Breast epithelium (tissue), 4 donors: Measurements from ENCODE around the gene PYGB. TPM values are rescaled to one million over a fixed set of nuclear protein-coding genes. Genes with fewer than 3 reads are reported as not detected.

ENCODE experiments used
- DNase-seq, 2 donors: peaks; one replicate each; pipeline ENCODE4 v3.0.0-alpha.2; 2019; ENCODE audit warnings: low spot score in 2 of 2
- H3K27ac ChIP-seq, 2 donors: fragments of 200-600 bp; sonication (generic) in 1 of 2; one replicate each; pipeline ENCODE4 v1.5.1; 2016 to 2019; ENCODE audit warnings: mild to moderate bottlenecking in 1 of 2
- H3K27me3 ChIP-seq, 2 donors: fragments of 200-600 bp; sonication (generic) in 1 of 2; one replicate each; pipeline versions ENCODE4 v1.5.1 to v1.6.0; 2017 to 2019; ENCODE audit warnings: control low read depth in 1 of 2, mild to moderate bottlenecking in 1 of 2
- H3K36me3 ChIP-seq: fragments of 200-600 bp; one replicate; pipeline ENCODE4 v1.5.1; 2019
- H3K4me1 ChIP-seq, 2 donors: fragments of 200-600 bp; sonication (generic); one replicate each; pipeline ENCODE4 v1.5.1; 2016 to 2019; ENCODE audit warnings: control low read depth in 1 of 2
- H3K4me3 ChIP-seq, 3 donors: fragments of 200-600 bp; sonication (generic); 1 replicate in 2 of 3; 2 replicates in 1 of 3; pipeline ENCODE4 v1.5.1; 2016 to 2019; ENCODE audit warnings: mild to moderate bottlenecking in 3 of 3, moderate library complexity in 2 of 3
- H3K9me3 ChIP-seq, 2 donors: fragments of 200-600 bp; sonication (generic) in 1 of 2; one replicate each; pipeline ENCODE4 v1.5.1; 2016 to 2019; ENCODE audit warnings: control low read depth in 1 of 2
- CTCF ChIP-seq, 3 donors: fragments of 450-650 bp; IDR thresholded peaks; one replicate each; pipeline ENCODE4 v1.5.1; 2016 to 2017; ENCODE audit warnings: antibody characterized with exemption in 3 of 3, mild to moderate bottlenecking in 3 of 3, moderate library complexity in 3 of 3
- POLR2A ChIP-seq: fragments of 450-650 bp; IDR thresholded peaks from one replicate; pipeline ENCODE4 v1.6.1; 2016; ENCODE audit warnings: antibody characterized with exemption, mild to moderate bottlenecking, moderate library complexity
- POLR2AphosphoS5 ChIP-seq, 3 donors: sonication (generic); formaldehyde crosslinking; IDR thresholded peaks; one replicate each; pipeline ENCODE4 v1.6.1; 2017; ENCODE audit warnings: antibody characterized with exemption in 3 of 3
- intact Hi-C: fragments of 100-400 bp; cut with DNase I; formaldehyde crosslinking; loops from one replicate; pipeline ENCODE4 v1.15.1; 2023; ENCODE audit warnings: low total_unique reads
- total RNA-seq, 3 donors: library from RNA; depleted of rRNA; stranded (reverse); fragments of >200 nt; gene quantifications; one replicate each; pipeline ENCODE4 v1.1.0, GENCODE V29; 2016

PYGB gene
- total RNA-seq, 3 donors from 2014 or later: 95.7 to 128 (median 121) TPM

- H3K4me3 ChIP-seq: no peak overlapping the region
- no peaks in the 10 kb centered on the region for H3K9me3 ChIP-seq
- intact Hi-C loops: no loop called here
- H3K27ac ChIP-seq: no peak overlapping the region
- H3K36me3 ChIP-seq: no peaks in the 10 kb centered on the region
- no peak for TF ChIP-seq POLR2AphosphoS5 (IDR thresholded peaks at IDR 0.05)
- TF ChIP-seq CTCF (IDR thresholded peaks at IDR 0.05): no peak
- no peak for TF ChIP-seq POLR2A
- peaks cover 4 to 8% of the 10 kb centered on the region in 2 donors for H3K4me1 ChIP-seq
- H3K27me3 ChIP-seq: no peaks in the 10 kb centered on the region
- DNase-seq: no peak
These were observed 5.7 kb upstream of the PYGB start for GRCh38 chr20:25242231-25242630.

GRCh38 chr20:25243416-25243979 lies 4.4 kb upstream of the PYGB start:
- H3K9me3 ChIP-seq: no peaks in the 10 kb centered on the region
- intact Hi-C loops: no loop called here

GRCh38 chr20:25244976-25245375 lies 2.9 kb upstream of the PYGB start:
- no peak for DNase-seq
- TF ChIP-seq POLR2A: no peak
- H3K27ac ChIP-seq: no peak overlapping the region
- no peak overlapping the region for H3K4me3 ChIP-seq
- intact Hi-C loops: no loop called here
- no peaks in the 10 kb centered on the region for H3K9me3 ChIP-seq
- no peaks in the 10 kb centered on the region for H3K36me3 ChIP-seq
- no peaks in the 10 kb centered on the region for H3K4me1 ChIP-seq
- H3K27me3 ChIP-seq: no peaks in the 10 kb centered on the region

More at GRCh38 chr20:25243416-25243979, 4.4 kb upstream of the PYGB start:
- no peak for TF ChIP-seq CTCF (IDR thresholded peaks at IDR 0.05)
- no peak for TF ChIP-seq POLR2AphosphoS5 (IDR thresholded peaks at IDR 0.05)
- TF ChIP-seq POLR2A: no peak
- no peak overlapping the region for H3K27ac ChIP-seq
- no peaks in the 10 kb centered on the region for H3K36me3 ChIP-seq
- no peak for DNase-seq
- no peaks in the 10 kb centered on the region for H3K27me3 ChIP-seq
- no peak overlapping the region for H3K4me3 ChIP-seq
- H3K4me1 ChIP-seq: peaks cover 0 to under 1% of the 10 kb centered on the region in 2 donors

GRCh38 chr20:25245461-25245860 lies 2.4 kb upstream of the PYGB start:
- intact Hi-C loops: no loop called here
- TF ChIP-seq POLR2A (no peak), CTCF (IDR thresholded peaks at IDR 0.05) (no peak), POLR2AphosphoS5 (IDR thresholded peaks at IDR 0.05) (no peak)

GRCh38 chr20:25246182-25246999 lies 1.5 kb upstream of the PYGB start:
- no peak for TF ChIP-seq POLR2A
- TF ChIP-seq CTCF (IDR thresholded peaks at IDR 0.05): no peak
- TF ChIP-seq POLR2AphosphoS5 (IDR thresholded peaks at IDR 0.05): no peak
- no peaks in the 10 kb centered on the region for H3K4me1 ChIP-seq
- H3K9me3 ChIP-seq: no peaks in the 10 kb centered on the region
- peak overlapping the region in 1 of 2 donors; percentile 92 for H3K27ac ChIP-seq
- intact Hi-C loops: no loop called here
- H3K36me3 ChIP-seq: no peaks in the 10 kb centered on the region
- H3K4me3 ChIP-seq: peak overlapping the region in 2 of 3 donors; percentile 94 to 99
- H3K27me3 ChIP-seq: no peaks in the 10 kb centered on the region
- peak in 1 of 2 donors; percentile 16 for DNase-seq

More at GRCh38 chr20:25245461-25245860, 2.4 kb upstream of the PYGB start:
- H3K36me3 ChIP-seq: no peaks in the 10 kb centered on the region
- peak in 1 of 2 donors; percentile 15 for DNase-seq
- no peak overlapping the region for H3K27ac ChIP-seq
- no peaks in the 10 kb centered on the region for H3K27me3 ChIP-seq
- H3K4me3 ChIP-seq: no peak overlapping the region
- no peaks in the 10 kb centered on the region for H3K4me1 ChIP-seq
- H3K9me3 ChIP-seq: no peaks in the 10 kb centered on the region
